Esophagus squamous epithelium (tissue), 4 donors: ENCODE data around the gene NRXN3.

Experiments
- CTCF ChIP-seq, 6 experiments: fragments of 450-650 bp in 4 of 6; fragments of 200-600 bp in 2 of 6; sonication (generic) in 2 of 6; IDR thresholded peaks; one replicate each; pipeline ENCODE4 v1.5.1; 2016 to 2019; ENCODE audit warnings: antibody characterized with exemption in 6 of 6, mild to moderate bottlenecking in 4 of 6, moderate library complexity in 4 of 6
- POLR2A ChIP-seq, 4 donors: fragments of 450-650 bp; IDR thresholded peaks; one replicate each; pipeline ENCODE4 v1.6.1; 2017; ENCODE audit warnings: antibody characterized with exemption in 4 of 4, mild to moderate bottlenecking in 4 of 4, moderate library complexity in 3 of 4

- TF ChIP-seq CTCF (IDR thresholded peaks at IDR 0.05) (no peak), POLR2A (IDR thresholded peaks at IDR 0.05) (no peak)
These were observed 1180.8 kb downstream of the NRXN3 start for GRCh38 chr14:79351011-79351410.
